ENCODE measurements around the gene CADPS2.
"Not testable (repeated sequence)": the region's sequence is repeated elsewhere in the genome, so short reads cannot be mapped to it uniquely, and the experiment has no call there.

CADPS2 gene

DNA sequence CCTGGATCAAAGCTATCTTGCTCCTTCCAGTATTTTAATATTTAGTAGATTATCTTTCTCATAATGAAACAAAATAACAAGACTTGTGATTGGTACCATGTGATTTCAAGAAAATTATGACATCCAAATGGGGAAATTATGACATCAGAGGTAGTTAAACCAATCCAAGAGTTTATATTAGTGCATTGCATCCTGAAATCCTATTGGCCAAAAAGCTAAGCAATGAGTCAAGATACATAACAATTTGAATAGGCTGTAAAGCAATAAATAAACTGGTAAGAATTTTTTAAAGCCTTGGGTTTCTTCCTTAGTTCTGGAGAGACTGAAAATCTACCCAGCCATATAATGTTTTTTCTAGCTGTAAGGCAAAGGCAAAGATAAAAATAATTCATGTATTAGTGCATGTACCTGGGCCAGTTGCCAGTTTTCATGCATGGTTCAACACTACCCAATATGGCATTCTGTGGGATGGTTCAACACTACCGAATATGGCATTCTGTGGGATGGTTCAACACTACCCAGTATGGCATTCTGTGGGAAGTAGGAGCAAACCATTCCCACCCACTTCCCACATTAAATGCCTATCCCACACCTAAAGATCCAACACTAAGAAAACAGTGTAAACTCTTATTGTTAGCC is 183.3 kb downstream of the CADPS2 start, which contains the start of gene RNF148:
RNF148 (minus strand) TSS at position 51 of the 639 bp plus-strand sequence. CDS start 172 bp downstream, outside the sequence.
- no peak for DNase-seq

DNA sequence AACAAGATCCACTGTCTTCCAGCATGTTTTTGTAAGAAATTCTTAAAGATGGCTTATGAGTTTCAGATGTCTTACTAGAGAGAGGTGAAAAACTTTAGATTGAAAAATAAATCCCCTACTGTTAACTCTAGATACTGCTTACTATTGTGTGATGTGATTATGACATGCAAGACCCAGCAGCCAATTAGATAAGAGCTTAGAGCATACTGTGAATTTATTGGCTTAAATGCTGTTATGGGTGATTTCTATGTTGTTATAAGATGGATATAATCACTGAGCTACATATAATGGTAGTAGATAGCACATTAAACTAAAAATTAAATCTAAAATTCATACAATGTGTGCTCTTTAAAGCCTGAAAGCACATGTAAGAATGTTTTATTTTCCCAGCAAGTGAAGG is 187.2 kb downstream of the CADPS2 start, which contains the start of gene RNF133:
RNF133 (minus strand) TSS at position 101 of the 400 bp plus-strand sequence. CDS start 199 bp downstream, outside the sequence.
- DNase-seq: no peak

DNA sequence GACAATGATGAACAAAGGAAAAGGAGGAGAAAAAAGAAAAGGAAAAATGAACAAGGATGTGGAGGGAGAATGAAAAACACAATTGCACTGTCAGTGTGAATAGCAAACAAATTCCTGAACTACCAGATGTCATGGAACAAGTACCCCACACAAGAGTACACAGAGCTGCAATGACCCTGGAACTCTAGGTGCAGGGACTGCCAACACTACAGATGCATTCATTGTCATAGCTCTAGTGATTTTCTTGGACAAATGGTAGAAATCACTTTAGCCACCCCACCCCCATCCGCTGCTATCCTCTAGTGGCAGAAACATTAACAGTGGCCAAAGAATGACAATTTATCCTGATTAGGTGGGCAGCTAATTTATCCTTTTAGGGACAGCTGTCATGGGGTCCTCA is 190.4 kb downstream of the CADPS2 start:
- DNase-seq: no peak

DNA sequence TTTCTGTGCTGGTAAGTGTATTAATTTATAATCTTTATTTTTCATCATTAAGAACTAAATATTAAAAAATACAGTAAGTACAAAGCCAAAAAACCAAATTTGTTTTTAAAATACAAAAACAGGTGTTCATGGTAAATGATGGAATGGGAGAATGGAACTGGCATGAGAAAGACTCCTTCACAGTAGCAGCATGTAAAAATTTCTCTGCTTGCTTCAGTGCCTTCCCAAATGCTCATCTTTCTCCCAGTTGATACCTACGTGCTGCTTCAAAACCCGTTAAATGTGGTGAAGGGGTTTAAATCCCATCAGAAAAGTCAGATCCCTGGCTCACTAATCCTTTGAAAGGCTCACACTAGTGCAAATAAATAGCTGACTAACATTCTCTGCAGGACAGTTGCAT is 191.6 kb downstream of the CADPS2 start:
- no peak for DNase-seq

- DNase-seq: no peak
Observed at GRCh38 chr7:122692769-122693309, 193.4 kb downstream of the CADPS2 start.

DNA sequence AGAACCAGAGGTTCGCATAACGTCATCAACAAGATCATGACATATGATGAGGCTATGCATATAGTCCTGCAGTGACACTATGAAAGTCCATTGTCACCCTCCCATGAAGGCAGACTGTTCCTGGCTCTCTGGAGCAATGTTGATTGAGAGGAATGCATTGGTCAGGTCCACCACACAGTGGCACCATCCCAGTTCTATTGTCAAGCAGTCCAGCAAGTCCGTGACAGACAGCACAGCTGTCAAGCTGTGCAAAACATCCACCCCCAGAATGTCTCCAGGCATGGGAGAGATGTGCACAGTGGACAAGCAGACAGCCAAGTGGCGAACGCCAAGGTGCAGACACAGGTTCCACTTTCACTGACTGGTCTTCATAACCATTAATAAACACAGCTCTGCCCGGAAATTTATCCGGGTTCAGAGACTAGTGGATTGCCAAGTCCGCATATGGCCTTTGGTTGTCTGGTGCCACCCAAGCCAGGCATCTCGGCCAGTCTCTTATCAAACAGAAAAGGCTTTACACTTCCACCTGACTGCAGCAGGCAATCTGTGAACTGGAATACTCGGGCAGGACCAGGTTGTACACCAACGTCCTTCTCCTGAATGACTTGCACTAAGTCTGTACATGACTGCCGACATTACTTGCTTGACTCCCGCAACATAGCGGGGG is 194.6 kb downstream of the CADPS2 start:
- DNase-seq: no peak

- no peak for DNase-seq
Observed at GRCh38 chr7:122689346-122690109, 196.7 kb downstream of the CADPS2 start.

GRCh38 chr7:122688400-122688998 is 197.8 kb downstream of the CADPS2 start:
- no peak for DNase-seq

GRCh38 chr7:122686360-122686878 is 199.8 kb downstream of the CADPS2 start:
- DNase-seq: no peak

DNA sequence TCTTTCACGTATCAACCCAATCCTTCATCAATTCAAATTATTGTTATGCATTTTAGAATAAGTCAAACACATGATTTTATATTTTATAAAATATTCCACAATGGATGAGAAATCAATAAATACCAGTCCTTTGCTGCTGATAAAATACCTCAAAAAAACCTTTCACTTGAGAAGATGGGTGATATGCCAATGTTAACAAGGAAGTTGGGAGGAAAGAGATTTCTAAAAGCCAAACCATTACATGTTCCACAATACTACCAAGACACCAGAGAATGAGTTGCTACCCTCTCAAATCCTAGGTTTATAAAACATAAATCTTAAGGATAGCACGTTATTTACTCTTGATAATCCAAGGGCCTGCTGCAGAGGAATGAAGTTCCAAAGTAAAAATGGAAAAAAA is 201.8 kb downstream of the CADPS2 start:
- DNase-seq: no peak

- no peak for DNase-seq
Observed at GRCh38 chr7:122682815-122683550, 203.3 kb downstream of the CADPS2 start.

GRCh38 chr7:122681186-122681585 is 205.1 kb downstream of the CADPS2 start:
- DNase-seq: not testable (repeated sequence)

DNA sequence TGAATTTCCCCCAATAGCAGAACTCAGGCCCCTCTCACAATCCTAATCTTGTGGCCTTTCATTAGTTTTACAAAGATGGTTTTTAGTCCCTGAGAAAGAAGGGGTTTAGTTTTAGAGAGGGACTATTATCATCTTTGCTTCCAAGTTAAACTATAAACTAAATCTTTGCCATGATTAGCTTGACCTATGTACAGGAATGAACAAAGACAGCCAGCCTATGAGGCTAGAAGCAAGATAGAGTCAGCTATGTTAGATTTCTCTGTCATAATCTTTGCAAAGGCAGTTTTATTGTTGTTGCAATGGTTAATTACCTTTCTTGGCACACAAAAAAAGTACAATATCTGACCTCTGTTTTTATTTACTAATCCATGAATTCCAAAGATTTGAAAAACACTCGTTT is 206.4 kb downstream of the CADPS2 start:
- DNase-seq: no peak

DNA sequence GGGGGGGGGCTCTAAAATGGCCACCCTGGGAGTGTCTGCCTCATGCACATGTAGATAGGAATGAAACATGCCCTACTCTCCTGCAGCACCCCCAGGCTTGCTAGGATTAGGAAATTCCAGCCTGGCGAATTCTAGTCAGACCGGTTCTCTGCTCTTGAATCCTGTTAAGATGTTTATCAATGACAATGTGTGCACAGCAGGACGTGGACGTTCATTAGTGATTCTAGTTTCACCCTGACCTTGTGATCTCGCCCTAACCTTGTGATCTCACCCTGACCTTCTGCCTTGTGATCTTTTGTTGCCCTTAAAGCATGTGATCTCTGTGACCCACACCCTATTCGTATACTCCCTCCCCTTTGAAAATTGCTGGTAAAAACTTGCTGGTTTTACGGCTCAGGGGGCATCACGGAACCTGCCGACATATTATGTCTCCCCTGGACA is 207.0 kb downstream of the CADPS2 start:
- peak; percentile 57 for DNase-seq

- no peak for DNase-seq
Observed at GRCh38 chr7:122677149-122677548, 209.1 kb downstream of the CADPS2 start.

- no peak for DNase-seq
Observed at GRCh38 chr7:122676466-122676865, 209.8 kb downstream of the CADPS2 start.

DNA sequence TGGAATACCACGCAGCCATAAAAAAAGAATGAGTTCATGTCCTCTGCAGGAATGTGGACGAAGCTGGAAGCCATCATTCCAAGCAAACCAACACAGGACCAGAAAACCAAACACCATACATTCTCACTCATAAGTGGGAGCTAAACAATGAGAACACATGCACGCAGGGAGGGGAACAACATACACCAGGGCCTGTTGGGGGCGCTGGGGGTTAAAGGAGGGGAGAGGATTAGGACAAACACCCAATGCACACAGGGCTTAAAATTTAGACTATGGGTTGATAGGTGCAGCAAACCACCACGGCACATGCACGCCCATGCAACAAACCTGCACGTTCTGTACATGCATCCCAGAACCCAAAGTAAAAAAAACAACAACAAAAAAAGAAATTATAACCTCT is 210.6 kb downstream of the CADPS2 start:
- DNase-seq: no peak

- no peak for DNase-seq
Observed at GRCh38 chr7:122675011-122675410, 211.2 kb downstream of the CADPS2 start.

GRCh38 chr7:122674502-122674901 is 211.8 kb downstream of the CADPS2 start:
- no peak for DNase-seq

DNA sequence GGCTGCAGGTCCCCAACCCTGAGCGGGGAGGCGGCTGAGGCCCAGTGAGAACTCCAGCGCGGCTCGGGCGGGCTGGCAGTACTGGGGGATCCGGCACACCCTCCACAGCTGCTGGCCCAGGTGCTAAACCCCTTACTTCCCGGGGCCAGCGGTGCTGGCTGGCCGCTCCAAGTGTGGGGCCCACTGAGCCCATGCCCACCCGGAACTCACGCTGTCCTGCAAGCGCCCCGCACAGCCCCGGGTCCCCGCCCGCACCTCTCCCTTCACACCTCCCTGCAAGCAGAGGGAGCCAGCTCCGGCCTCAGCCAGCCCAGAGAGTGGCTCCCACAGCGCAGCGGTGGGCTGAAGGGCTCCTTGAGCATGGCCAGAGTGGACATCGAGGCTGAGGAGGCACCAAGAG is 212.3 kb downstream of the CADPS2 start:
- DNase-seq: no peak

GRCh38 chr7:122672536-122672935 is 213.7 kb downstream of the CADPS2 start:
- no peak for DNase-seq

DNA sequence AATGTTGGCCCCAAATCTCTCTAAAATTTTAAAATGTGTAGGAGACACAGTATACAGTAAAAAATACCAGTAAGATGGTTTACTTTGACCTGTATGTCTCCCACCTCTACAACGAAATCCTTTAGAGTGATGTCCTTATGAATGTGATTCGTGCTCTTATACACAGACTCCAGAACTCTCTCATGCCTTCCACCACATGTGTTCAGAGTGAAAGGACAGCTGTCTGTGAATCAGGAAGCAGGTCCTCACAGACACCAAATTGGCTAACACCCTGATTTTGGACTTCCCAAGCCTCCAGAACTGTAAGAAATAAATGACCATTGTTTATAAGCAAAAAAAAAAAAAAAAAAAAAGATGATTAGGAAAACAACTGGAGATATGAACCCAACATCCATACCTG is 222.5 kb downstream of the CADPS2 start:
- DNase-seq: no peak

Measured in NCI-H748 treated with DMSO at 0.1 percent for 48 hours (cell line).